GM23338 (cell line): ENCODE measurements around the gene LRRC28. TPM values are rescaled to one million over a fixed set of nuclear protein-coding genes. Genes with fewer than 3 reads are reported as not detected.

ENCODE experiments used
- ATAC-seq: fragments of 200-7000 bp; cut with Tn5 transposase; 3 replicates; pipeline ENCODE4 v1.9.1; 2020
- DNase-seq: peaks from one replicate; pipeline ENCODE4 v3.0.0-alpha.2; 2015; ENCODE audit warnings: low spot score
- H2AFZ ChIP-seq: fragments of 200-600 bp; sonication (generic); 2 replicates; pipeline ENCODE4 v1.8.0; 2016; ENCODE audit warnings: antibody characterized with exemption, mild to moderate bottlenecking, moderate library complexity
- H3F3A ChIP-seq: fragments of 200-600 bp; sonication (generic); replicated peaks from 2 replicates; pipeline ENCODE4 v1.8.0; 2017; ENCODE audit warnings: antibody characterized with exemption, mixed run types, low read depth
- H3K27ac ChIP-seq: fragments of 200-600 bp; sonication (generic); 2 replicates; pipeline ENCODE4 v1.6.1; 2016; ENCODE audit warnings: low read depth
- H3K27me3 ChIP-seq: fragments of 200-600 bp; sonication (generic); 2 replicates; pipeline ENCODE4 v1.8.0; 2016; ENCODE audit warnings: mild to moderate bottlenecking, mixed run types, moderate library complexity; ENCODE audit not compliant: insufficient read depth
- H3K36me3 ChIP-seq: fragments of 200-600 bp; sonication (generic); 2 replicates; pipeline ENCODE4 v1.8.0; 2016; ENCODE audit warnings: mild to moderate bottlenecking; ENCODE audit not compliant: insufficient read depth
- H3K4me1 ChIP-seq: fragments of 200-600 bp; sonication (generic); 2 replicates; pipeline ENCODE4 v1.8.0; 2016; ENCODE audit warnings: mild to moderate bottlenecking, moderate library complexity; ENCODE audit not compliant: insufficient read depth
- H3K4me2 ChIP-seq: fragments of 200-600 bp; sonication (generic); 2 replicates; pipeline ENCODE4 v1.7.1; 2017; ENCODE audit warnings: mixed run types
- H3K4me3 ChIP-seq: fragments of 200-600 bp; sonication (generic); 2 replicates; pipeline ENCODE4 v1.6.1; 2016; ENCODE audit warnings: mixed run types
- H3K79me2 ChIP-seq: fragments of 200-600 bp; sonication (generic); replicated peaks from 2 replicates; pipeline ENCODE4 v1.8.0; 2017; ENCODE audit warnings: mild to moderate bottlenecking; ENCODE audit not compliant: insufficient read depth
- H3K9me2 ChIP-seq: fragments of 200-600 bp; sonication (generic); 2 replicates; pipeline ENCODE4 v1.8.0; 2017; ENCODE audit not compliant: insufficient read depth
- H4K20me1 ChIP-seq: fragments of 200-600 bp; sonication (generic); replicated peaks from 2 replicates; pipeline ENCODE4 v1.8.0; 2017; ENCODE audit warnings: mild to moderate bottlenecking; ENCODE audit not compliant: insufficient read depth
- H3K27ac Mint-ChIP-seq: 2 replicates; pipeline ENCODE4 v1.8.0; 2020; ENCODE audit warnings: inconsistent platforms, mild to moderate bottlenecking, moderate library complexity, mixed read lengths
- H3K27me3 Mint-ChIP-seq: 3 replicates; pipeline ENCODE4 v1.8.0; 2022; ENCODE audit warnings: low read depth, mild to moderate bottlenecking, moderate library complexity, mixed read lengths, inconsistent platforms; ENCODE audit not compliant: insufficient read depth, poor library complexity
- H3K36me3 Mint-ChIP-seq: 3 replicates; pipeline ENCODE4 v1.8.0; 2021; ENCODE audit warnings: low read depth, mild to moderate bottlenecking, inconsistent platforms, moderate library complexity, mixed read lengths
- H3K4me1 Mint-ChIP-seq: 3 replicates; pipeline ENCODE4 v1.8.0; 2020; ENCODE audit warnings: mild to moderate bottlenecking, inconsistent platforms, mixed read lengths
- H3K4me3 Mint-ChIP-seq: 3 replicates; pipeline ENCODE4 v1.8.0; 2021; ENCODE audit warnings: moderate library complexity, mild to moderate bottlenecking, inconsistent platforms, mixed read lengths
- H3K9me3 Mint-ChIP-seq: 3 replicates; pipeline ENCODE4 v1.8.0; 2020; ENCODE audit warnings: moderate library complexity, mild to moderate bottlenecking, inconsistent platforms, mixed read lengths
- CREB1 ChIP-seq: fragments of 250-450 bp; sonication (Bioruptor Pico); IDR thresholded peaks from 2 replicates; pipeline ENCODE4 v1.5.0; 2020; ENCODE audit warnings: low read depth, mild to moderate bottlenecking, moderate library complexity
- ETS1 ChIP-seq: IDR thresholded peaks from 2 replicates; pipeline ENCODE4 v1.6.1; 2016; ENCODE audit warnings: antibody characterized with exemption
- EZH2 ChIP-seq: fragments of 200-600 bp; sonication (generic); IDR thresholded peaks from one replicate; pipeline ENCODE4 v1.8.0; 2017; ENCODE audit warnings: antibody characterized with exemption, mild to moderate bottlenecking, low read depth; ENCODE audit not compliant: unreplicated experiment
- EZH2phosphoT487 ChIP-seq: fragments of 200-600 bp; sonication (generic); IDR thresholded peaks from one replicate; pipeline ENCODE4 v1.8.1; 2018; ENCODE audit warnings: antibody characterized with exemption; ENCODE audit not compliant: unreplicated experiment
- JUNB ChIP-seq: IDR thresholded peaks from one replicate; pipeline ENCODE4 v1.6.1; 2016; ENCODE audit warnings: antibody characterized with exemption; ENCODE audit not compliant: unreplicated experiment
- NANOG ChIP-seq: IDR thresholded peaks from 2 replicates; pipeline ENCODE4 v1.6.1; 2016; ENCODE audit warnings: antibody characterized with exemption, borderline replicate concordance
- POLR2AphosphoS5 ChIP-seq: IDR thresholded peaks from 2 replicates; pipeline ENCODE4 v1.6.1; 2016; ENCODE audit warnings: antibody characterized with exemption, low read depth
- STAT1 ChIP-seq: IDR thresholded peaks from one replicate; pipeline ENCODE4 v1.6.1; 2016; ENCODE audit warnings: antibody characterized with exemption; ENCODE audit not compliant: unreplicated experiment
- ZNF114 ChIP-seq: fragments of 250-450 bp; sonication (Bioruptor Pico); IDR thresholded peaks from 2 replicates; pipeline ENCODE4 v1.5.0; 2020; ENCODE audit warnings: mild to moderate bottlenecking, moderate library complexity
- ZNF331 ChIP-seq: fragments of 250-450 bp; sonication (Bioruptor Pico); IDR thresholded peaks from 2 replicates; pipeline ENCODE4 v1.5.0; 2020; ENCODE audit warnings: low read depth, mild to moderate bottlenecking, moderate library complexity
- polyA plus RNA-seq: library from polyadenylated mRNA; unstranded; fragments of >200 nt; fragmentation: Nextera tagmentation; extraction: Ambion mirVana; gene quantifications from 2 replicates; pipeline ENCODE4 v1.2.1, GENCODE V29; 2016
- total RNA-seq: library from RNA; depleted of rRNA; stranded (reverse); fragments of >200 nt; shearing (Covaris generic); gene quantifications from 2 replicates; pipeline ENCODE4 v1.2.3, GENCODE V29; 2014
- TF ChIP-seq, protein P1 (sequence below): fragments of 250-450 bp; sonication (Bioruptor Pico); IDR thresholded peaks from 2 replicates; pipeline ENCODE4 v1.5.0; 2020; ENCODE audit warnings: mild to moderate bottlenecking, moderate library complexity
- TF ChIP-seq, protein P2 (sequence below): IDR thresholded peaks from one replicate; pipeline ENCODE4 v1.6.1; 2018; ENCODE audit warnings: antibody characterized with exemption; ENCODE audit not compliant: unreplicated experiment
- TF ChIP-seq, protein P3 (sequence below), 2 experiments: fragments of 200-600 bp in 1 of 2; sonication (generic) in 1 of 2; conservative IDR thresholded peaks; 2 replicates each; pipeline versions ENCODE4 v1.5.1 to v1.6.1; 2016 to 2017; ENCODE audit warnings: antibody characterized with exemption in 2 of 2, low read depth in 2 of 2, mild to moderate bottlenecking in 2 of 2, moderate library complexity in 1 of 2

Gene LRRC28
- total and polyA plus RNA-seq, 2 experiments from 2014 or later: 12.9 to 28.4 TPM

- TF ChIP-seq, protein P1, sequence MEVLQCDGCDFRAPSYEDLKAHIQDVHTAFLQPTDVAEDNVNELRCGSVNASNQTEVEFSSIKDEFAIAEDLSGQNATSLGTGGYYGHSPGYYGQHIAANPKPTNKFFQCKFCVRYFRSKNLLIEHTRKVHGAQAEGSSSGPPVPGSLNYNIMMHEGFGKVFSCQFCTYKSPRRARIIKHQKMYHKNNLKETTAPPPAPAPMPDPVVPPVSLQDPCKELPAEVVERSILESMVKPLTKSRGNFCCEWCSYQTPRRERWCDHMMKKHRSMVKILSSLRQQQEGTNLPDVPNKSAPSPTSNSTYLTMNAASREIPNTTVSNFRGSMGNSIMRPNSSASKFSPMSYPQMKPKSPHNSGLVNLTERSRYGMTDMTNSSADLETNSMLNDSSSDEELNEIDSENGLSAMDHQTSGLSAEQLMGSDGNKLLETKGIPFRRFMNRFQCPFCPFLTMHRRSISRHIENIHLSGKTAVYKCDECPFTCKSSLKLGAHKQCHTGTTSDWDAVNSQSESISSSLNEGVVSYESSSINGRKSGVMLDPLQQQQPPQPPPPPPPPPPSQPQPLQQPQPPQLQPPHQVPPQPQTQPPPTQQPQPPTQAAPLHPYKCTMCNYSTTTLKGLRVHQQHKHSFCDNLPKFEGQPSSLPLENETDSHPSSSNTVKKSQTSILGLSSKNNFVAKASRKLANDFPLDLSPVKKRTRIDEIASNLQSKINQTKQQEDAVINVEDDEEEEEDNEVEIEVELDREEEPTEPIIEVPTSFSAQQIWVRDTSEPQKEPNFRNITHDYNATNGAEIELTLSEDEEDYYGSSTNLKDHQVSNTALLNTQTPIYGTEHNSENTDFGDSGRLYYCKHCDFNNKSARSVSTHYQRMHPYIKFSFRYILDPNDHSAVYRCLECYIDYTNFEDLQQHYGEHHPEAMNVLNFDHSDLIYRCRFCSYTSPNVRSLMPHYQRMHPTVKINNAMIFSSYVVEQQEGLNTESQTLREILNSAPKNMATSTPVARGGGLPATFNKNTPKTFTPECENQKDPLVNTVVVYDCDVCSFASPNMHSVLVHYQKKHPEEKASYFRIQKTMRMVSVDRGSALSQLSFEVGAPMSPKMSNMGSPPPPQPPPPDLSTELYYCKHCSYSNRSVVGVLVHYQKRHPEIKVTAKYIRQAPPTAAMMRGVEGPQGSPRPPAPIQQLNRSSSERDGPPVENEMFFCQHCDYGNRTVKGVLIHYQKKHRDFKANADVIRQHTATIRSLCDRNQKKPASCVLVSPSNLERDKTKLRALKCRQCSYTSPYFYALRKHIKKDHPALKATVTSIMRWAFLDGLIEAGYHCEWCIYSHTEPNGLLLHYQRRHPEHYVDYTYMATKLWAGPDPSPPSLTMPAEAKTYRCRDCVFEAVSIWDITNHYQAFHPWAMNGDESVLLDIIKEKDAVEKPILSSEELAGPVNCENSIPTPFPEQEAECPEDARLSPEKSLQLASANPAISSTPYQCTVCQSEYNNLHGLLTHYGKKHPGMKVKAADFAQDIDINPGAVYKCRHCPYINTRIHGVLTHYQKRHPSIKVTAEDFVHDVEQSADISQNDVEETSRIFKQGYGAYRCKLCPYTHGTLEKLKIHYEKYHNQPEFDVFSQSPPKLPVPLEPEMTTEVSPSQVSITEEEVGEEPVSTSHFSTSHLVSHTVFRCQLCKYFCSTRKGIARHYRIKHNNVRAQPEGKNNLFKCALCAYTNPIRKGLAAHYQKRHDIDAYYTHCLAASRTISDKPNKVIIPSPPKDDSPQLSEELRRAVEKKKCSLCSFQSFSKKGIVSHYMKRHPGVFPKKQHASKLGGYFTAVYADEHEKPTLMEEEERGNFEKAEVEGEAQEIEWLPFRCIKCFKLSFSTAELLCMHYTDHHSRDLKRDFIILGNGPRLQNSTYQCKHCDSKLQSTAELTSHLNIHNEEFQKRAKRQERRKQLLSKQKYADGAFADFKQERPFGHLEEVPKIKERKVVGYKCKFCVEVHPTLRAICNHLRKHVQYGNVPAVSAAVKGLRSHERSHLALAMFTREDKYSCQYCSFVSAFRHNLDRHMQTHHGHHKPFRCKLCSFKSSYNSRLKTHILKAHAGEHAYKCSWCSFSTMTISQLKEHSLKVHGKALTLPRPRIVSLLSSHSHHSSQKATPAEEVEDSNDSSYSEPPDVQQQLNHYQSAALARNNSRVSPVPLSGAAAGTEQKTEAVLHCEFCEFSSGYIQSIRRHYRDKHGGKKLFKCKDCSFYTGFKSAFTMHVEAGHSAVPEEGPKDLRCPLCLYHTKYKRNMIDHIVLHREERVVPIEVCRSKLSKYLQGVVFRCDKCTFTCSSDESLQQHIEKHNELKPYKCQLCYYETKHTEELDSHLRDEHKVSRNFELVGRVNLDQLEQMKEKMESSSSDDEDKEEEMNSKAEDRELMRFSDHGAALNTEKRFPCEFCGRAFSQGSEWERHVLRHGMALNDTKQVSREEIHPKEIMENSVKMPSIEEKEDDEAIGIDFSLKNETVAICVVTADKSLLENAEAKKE (CRISPR knock-in tag): no peak
- TF ChIP-seq ZNF331 (no peak), STAT1 (no peak), POLR2AphosphoS5 (no peak), NANOG (no peak), EZH2 (no peak), ETS1 (no peak), CREB1 (no peak), JUNB (no peak), EZH2phosphoT487 (no peak), ZNF114 (CRISPR knock-in tag) (no peak)
- TF ChIP-seq, protein P2, sequence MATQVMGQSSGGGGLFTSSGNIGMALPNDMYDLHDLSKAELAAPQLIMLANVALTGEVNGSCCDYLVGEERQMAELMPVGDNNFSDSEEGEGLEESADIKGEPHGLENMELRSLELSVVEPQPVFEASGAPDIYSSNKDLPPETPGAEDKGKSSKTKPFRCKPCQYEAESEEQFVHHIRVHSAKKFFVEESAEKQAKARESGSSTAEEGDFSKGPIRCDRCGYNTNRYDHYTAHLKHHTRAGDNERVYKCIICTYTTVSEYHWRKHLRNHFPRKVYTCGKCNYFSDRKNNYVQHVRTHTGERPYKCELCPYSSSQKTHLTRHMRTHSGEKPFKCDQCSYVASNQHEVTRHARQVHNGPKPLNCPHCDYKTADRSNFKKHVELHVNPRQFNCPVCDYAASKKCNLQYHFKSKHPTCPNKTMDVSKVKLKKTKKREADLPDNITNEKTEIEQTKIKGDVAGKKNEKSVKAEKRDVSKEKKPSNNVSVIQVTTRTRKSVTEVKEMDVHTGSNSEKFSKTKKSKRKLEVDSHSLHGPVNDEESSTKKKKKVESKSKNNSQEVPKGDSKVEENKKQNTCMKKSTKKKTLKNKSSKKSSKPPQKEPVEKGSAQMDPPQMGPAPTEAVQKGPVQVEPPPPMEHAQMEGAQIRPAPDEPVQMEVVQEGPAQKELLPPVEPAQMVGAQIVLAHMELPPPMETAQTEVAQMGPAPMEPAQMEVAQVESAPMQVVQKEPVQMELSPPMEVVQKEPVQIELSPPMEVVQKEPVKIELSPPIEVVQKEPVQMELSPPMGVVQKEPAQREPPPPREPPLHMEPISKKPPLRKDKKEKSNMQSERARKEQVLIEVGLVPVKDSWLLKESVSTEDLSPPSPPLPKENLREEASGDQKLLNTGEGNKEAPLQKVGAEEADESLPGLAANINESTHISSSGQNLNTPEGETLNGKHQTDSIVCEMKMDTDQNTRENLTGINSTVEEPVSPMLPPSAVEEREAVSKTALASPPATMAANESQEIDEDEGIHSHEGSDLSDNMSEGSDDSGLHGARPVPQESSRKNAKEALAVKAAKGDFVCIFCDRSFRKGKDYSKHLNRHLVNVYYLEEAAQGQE: no peak
- TF ChIP-seq, protein P3, sequence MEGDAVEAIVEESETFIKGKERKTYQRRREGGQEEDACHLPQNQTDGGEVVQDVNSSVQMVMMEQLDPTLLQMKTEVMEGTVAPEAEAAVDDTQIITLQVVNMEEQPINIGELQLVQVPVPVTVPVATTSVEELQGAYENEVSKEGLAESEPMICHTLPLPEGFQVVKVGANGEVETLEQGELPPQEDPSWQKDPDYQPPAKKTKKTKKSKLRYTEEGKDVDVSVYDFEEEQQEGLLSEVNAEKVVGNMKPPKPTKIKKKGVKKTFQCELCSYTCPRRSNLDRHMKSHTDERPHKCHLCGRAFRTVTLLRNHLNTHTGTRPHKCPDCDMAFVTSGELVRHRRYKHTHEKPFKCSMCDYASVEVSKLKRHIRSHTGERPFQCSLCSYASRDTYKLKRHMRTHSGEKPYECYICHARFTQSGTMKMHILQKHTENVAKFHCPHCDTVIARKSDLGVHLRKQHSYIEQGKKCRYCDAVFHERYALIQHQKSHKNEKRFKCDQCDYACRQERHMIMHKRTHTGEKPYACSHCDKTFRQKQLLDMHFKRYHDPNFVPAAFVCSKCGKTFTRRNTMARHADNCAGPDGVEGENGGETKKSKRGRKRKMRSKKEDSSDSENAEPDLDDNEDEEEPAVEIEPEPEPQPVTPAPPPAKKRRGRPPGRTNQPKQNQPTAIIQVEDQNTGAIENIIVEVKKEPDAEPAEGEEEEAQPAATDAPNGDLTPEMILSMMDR (conservative IDR thresholded peaks at IDR 0.05; ENCODE audit: low read depth in 2 of 2): no peak
- DNase-seq: no peak
- Mint-ChIP-seq H3K36me3 (no peaks in the 10 kb centered on the region), H3K4me1 (peaks cover 8% of the 10 kb centered on the region), H3K27me3 (peaks cover 2% of the 10 kb centered on the region), H3K27ac (no peak overlapping the region), H3K9me3 (no peaks in the 10 kb centered on the region), H3K4me3 (no peak overlapping the region)
- no peaks in the 10 kb centered on the region for H3F3A ChIP-seq
- peaks cover 3% of the 10 kb centered on the region; the same call in 1 of the 2 replicates for H3K4me1 ChIP-seq
- H3K27me3 ChIP-seq: no peaks in the 10 kb centered on the region
- no peak for ATAC-seq
- H3K36me3 ChIP-seq: no peaks in the 10 kb centered on the region
- no peaks in the 10 kb centered on the region for H3K9me2 ChIP-seq
- no peak overlapping the region for H2AFZ ChIP-seq
- 0 out of 2 replicates have a peak, but pooled peaks cover 2% of the 10 kb centered on the region for H4K20me1 ChIP-seq
- H3K4me2 ChIP-seq: no peak overlapping the region
- no peak overlapping the region for H3K27ac ChIP-seq
- H3K4me3 ChIP-seq: no peak overlapping the region
- H3K79me2 ChIP-seq: no peaks in the 10 kb centered on the region
Measured at GRCh38 chr15:99268431-99268830, 17.1 kb downstream of the LRRC28 start.
